Activated CD4-positive, alpha-beta T cell treated with anti-CD3 and anti-CD28 coated beads, Interleukin-2, amount 10 ng/mL, durations not matched to agents 24 days and 14 days (primary cell): ENCODE results near the gene MEN1. TPM values are rescaled to one million over a fixed set of nuclear protein-coding genes. Genes with fewer than 3 reads are reported as not detected.

Source experiments
- DNase-seq: peaks from one replicate; pipeline ENCODE4 v3.0.0; 2022
- H3K27ac Mint-ChIP-seq: one replicate; pipeline ENCODE4 v1.8.0; 2022; ENCODE audit warnings: mild to moderate bottlenecking, mixed read lengths
- H3K27me3 Mint-ChIP-seq: one replicate; pipeline ENCODE4 v1.8.0; 2022; ENCODE audit warnings: mixed read lengths
- H3K36me3 Mint-ChIP-seq: one replicate; pipeline ENCODE4 v1.8.0; 2022; ENCODE audit warnings: low read depth, mild to moderate bottlenecking, mixed read lengths
- H3K4me1 Mint-ChIP-seq: one replicate; pipeline ENCODE4 v1.8.0; 2021; ENCODE audit warnings: mixed read lengths
- H3K4me3 Mint-ChIP-seq: one replicate; pipeline ENCODE4 v1.8.0; 2022; ENCODE audit warnings: mild to moderate bottlenecking, moderate library complexity, mixed read lengths
- H3K9me3 Mint-ChIP-seq: one replicate; pipeline ENCODE4 v1.8.0; 2021; ENCODE audit warnings: mixed read lengths
- intact Hi-C: fragments of 100-400 bp; cut with micrococcal nuclease; formaldehyde crosslinking; loops from one replicate; pipeline ENCODE4 v1.15.1; 2023
- total RNA-seq: library from RNA; stranded (reverse); gene quantifications from 2 replicates; pipeline ENCODE4 v1.2.3, GENCODE V29; 2022

MEN1 gene
- total RNA-seq, 1 donor from 2014 or later, result 36.7 TPM

- no peak for DNase-seq
- H3K27ac Mint-ChIP-seq, result no peak overlapping the region
- H3K4me3 Mint-ChIP-seq, result no peak overlapping the region
- intact Hi-C loops, result no loop called here
- peaks cover 13% of the 10 kb centered on the region for H3K4me1 Mint-ChIP-seq
- peaks cover 2% of the 10 kb centered on the region for H3K27me3 Mint-ChIP-seq
- no peaks in the 10 kb centered on the region for H3K36me3 Mint-ChIP-seq
- H3K9me3 Mint-ChIP-seq, result no peaks in the 10 kb centered on the region
Observed at GRCh38 chr11:64841592-64842365, 31.4 kb upstream of the MEN1 start.

- H3K4me3 Mint-ChIP-seq, result no peak overlapping the region
- no peaks in the 10 kb centered on the region for H3K36me3 Mint-ChIP-seq
- H3K27ac Mint-ChIP-seq, result no peak overlapping the region
- no peaks in the 10 kb centered on the region for H3K9me3 Mint-ChIP-seq
- DNase-seq, result no peak
- H3K27me3 Mint-ChIP-seq, result peaks cover 2% of the 10 kb centered on the region
- intact Hi-C loops, result no loop called here
- H3K4me1 Mint-ChIP-seq, result peaks cover 10% of the 10 kb centered on the region
Observed at GRCh38 chr11:64839887-64840782, 29.8 kb upstream of the MEN1 start.

GRCh38 chr11:64839335-64839734, 29.0 kb upstream of the MEN1 start:
- Mint-ChIP-seq H3K4me3 (no peak overlapping the region), H3K27ac (no peak overlapping the region), H3K36me3 (no peaks in the 10 kb centered on the region), H3K4me1 (peaks cover 8% of the 10 kb centered on the region), H3K27me3 (peaks cover 2% of the 10 kb centered on the region), H3K9me3 (no peaks in the 10 kb centered on the region)
- intact Hi-C loops, result no loop called here
- DNase-seq, result no peak

GRCh38 chr11:64838600-64839334, 28.4 kb upstream of the MEN1 start:
- H3K4me3 Mint-ChIP-seq, result no peak overlapping the region
- H3K9me3 Mint-ChIP-seq, result no peaks in the 10 kb centered on the region

GRCh38 chr11:64837887-64838351, 27.6 kb upstream of the MEN1 start:
- Mint-ChIP-seq H3K9me3 (no peaks in the 10 kb centered on the region), H3K36me3 (no peaks in the 10 kb centered on the region), H3K4me3 (no peak overlapping the region), H3K27me3 (no peaks in the 10 kb centered on the region), H3K27ac (no peak overlapping the region), H3K4me1 (no peaks in the 10 kb centered on the region)
- DNase-seq, result no peak
- intact Hi-C loops, result no loop called here

More at GRCh38 chr11:64838600-64839334, 28.4 kb upstream of the MEN1 start:
- H3K27ac Mint-ChIP-seq, result no peak overlapping the region
- H3K36me3 Mint-ChIP-seq, result no peaks in the 10 kb centered on the region
- DNase-seq, result no peak
- intact Hi-C loops, result no loop called here
- H3K4me1 Mint-ChIP-seq, result peaks cover 5% of the 10 kb centered on the region
- H3K27me3 Mint-ChIP-seq, result peaks cover 2% of the 10 kb centered on the region

- no peaks in the 10 kb centered on the region for H3K9me3 Mint-ChIP-seq
- H3K4me3 Mint-ChIP-seq, result no peak overlapping the region
- no peaks in the 10 kb centered on the region for H3K4me1 Mint-ChIP-seq
- no peaks in the 10 kb centered on the region for H3K27me3 Mint-ChIP-seq
- DNase-seq, result no peak
- no peak overlapping the region for H3K27ac Mint-ChIP-seq
- no peaks in the 10 kb centered on the region for H3K36me3 Mint-ChIP-seq
- intact Hi-C loops, result no loop called here
Observed at GRCh38 chr11:64836448-64837072, 26.2 kb upstream of the MEN1 start.

GRCh38 chr11:64835616-64836447, 25.5 kb upstream of the MEN1 start:
- no peaks in the 10 kb centered on the region for H3K4me1 Mint-ChIP-seq
- intact Hi-C loops, result no loop called here
- no peaks in the 10 kb centered on the region for H3K9me3 Mint-ChIP-seq
- DNase-seq, result no peak
- H3K27ac Mint-ChIP-seq, result no peak overlapping the region
- no peak overlapping the region for H3K4me3 Mint-ChIP-seq
- H3K27me3 Mint-ChIP-seq, result no peaks in the 10 kb centered on the region
- no peaks in the 10 kb centered on the region for H3K36me3 Mint-ChIP-seq

- Mint-ChIP-seq H3K4me1 (no peaks in the 10 kb centered on the region), H3K27ac (no peak overlapping the region), H3K9me3 (no peaks in the 10 kb centered on the region), H3K4me3 (no peak overlapping the region), H3K36me3 (no peaks in the 10 kb centered on the region), H3K27me3 (no peaks in the 10 kb centered on the region)
- DNase-seq, result no peak
- intact Hi-C loops, result no loop called here
Observed at GRCh38 chr11:64834723-64835615, 24.6 kb upstream of the MEN1 start.

- DNase-seq, result no peak
- no peaks in the 10 kb centered on the region for H3K9me3 Mint-ChIP-seq
- H3K36me3 Mint-ChIP-seq, result no peaks in the 10 kb centered on the region
- intact Hi-C loops, result no loop called here
- H3K27me3 Mint-ChIP-seq, result no peaks in the 10 kb centered on the region
- H3K4me1 Mint-ChIP-seq, result no peaks in the 10 kb centered on the region
- H3K27ac Mint-ChIP-seq, result no peak overlapping the region
- no peak overlapping the region for H3K4me3 Mint-ChIP-seq
Observed at GRCh38 chr11:64834031-64834722, 23.8 kb upstream of the MEN1 start.

GRCh38 chr11:64833509-64833908, 23.2 kb upstream of the MEN1 start:
- H3K27ac Mint-ChIP-seq, result no peak overlapping the region
- H3K4me3 Mint-ChIP-seq, result no peak overlapping the region
- intact Hi-C loops, result no loop called here
- H3K36me3 Mint-ChIP-seq, result no peaks in the 10 kb centered on the region
- H3K27me3 Mint-ChIP-seq, result no peaks in the 10 kb centered on the region
- H3K9me3 Mint-ChIP-seq, result no peaks in the 10 kb centered on the region
- H3K4me1 Mint-ChIP-seq, result no peaks in the 10 kb centered on the region
- no peak for DNase-seq

- H3K4me3 Mint-ChIP-seq, result no peak overlapping the region
- intact Hi-C loops, result no loop called here
- no peak for DNase-seq
- no peak overlapping the region for H3K27ac Mint-ChIP-seq
- H3K4me1 Mint-ChIP-seq, result no peaks in the 10 kb centered on the region
- no peaks in the 10 kb centered on the region for H3K9me3 Mint-ChIP-seq
- no peaks in the 10 kb centered on the region for H3K27me3 Mint-ChIP-seq
- no peaks in the 10 kb centered on the region for H3K36me3 Mint-ChIP-seq
Observed at GRCh38 chr11:64833198-64833502, 22.8 kb upstream of the MEN1 start.
